ENCODE results near the gene ADCY4. TPM values are rescaled to one million over a fixed set of nuclear protein-coding genes. Genes with fewer than 3 reads are reported as not detected.

Gene ADCY4
- total and polyA plus RNA-seq, 2 of the 13 experiments (the other 11 are each of a cell fraction or from before 2014, with no cell fraction given) = 0.03 TPM; not detected in 1

DNA sequence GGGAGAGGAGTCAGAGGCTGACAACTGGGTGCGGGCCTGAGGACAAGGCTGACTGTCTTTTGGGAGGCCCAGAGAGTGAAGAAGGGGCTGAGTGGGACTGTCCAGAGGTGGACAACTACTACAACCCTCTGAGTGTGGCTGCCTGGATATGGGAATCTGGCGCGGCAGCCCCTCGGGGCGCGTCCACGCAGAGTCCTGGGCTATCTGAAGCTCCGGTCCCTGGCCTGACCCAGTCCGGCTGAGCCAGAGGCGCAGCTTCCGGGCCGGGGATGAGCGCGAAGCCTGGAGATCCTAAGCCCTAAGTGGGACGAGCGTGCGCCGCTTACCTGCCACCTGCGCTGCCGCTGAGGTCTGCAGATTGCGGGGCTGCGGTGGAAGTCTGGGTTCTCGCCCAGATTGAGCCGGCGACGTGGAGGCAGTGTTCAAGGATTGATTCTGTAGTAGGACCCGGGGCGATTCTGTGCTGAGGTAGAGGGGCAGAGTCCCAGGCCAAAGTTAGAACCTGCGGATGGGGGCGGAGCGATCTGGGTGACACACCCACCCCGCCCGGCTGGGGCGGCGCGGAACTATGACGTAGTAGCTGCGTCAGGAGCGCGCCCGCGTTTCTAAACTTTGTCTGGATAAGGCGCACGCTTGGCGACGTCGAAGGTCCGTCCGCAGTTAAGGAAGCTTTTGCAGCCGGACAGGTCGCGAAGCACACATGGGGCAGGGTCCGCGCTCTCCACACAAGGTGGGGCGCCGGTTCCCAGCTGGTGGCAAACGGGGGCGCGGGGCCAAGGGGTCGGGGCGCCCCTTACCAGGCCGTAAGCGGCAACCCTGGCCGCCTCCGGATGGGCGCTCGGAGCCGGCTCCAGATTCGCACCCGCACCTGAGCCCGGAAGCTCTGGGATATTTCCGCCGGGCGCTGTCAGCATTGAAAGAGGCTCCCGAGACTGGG, 35.3 kb downstream of the ADCY4 start, which contains the start of the genes DHRS1 and NOP9 (continued):
- TF ChIP-seq IRX3 (CRISPR knock-in tag; IDR thresholded peaks at IDR 0.05; ENCODE audit: borderline replicate concordance, low read depth) (peak; percentile 46; the same call in 1 of the 2 replicates), PAXIP1 (CRISPR knock-in tag; conservative IDR thresholded peaks at IDR 0.05) (peak; percentile 75), IRF9 (CRISPR knock-in tag; IDR thresholded peaks at IDR 0.05; ENCODE audit: borderline replicate concordance) (peak; percentile 99), SMARCC2 (IDR thresholded peaks at IDR 0.05) (peak; percentile 94; the same call in 1 of the 2 replicates), SIN3A (IDR thresholded peaks at IDR 0.05; ENCODE audit: borderline replicate concordance, low read depth, low read length) (peak; percentile 100), TBP (CRISPR knock-in tag; IDR thresholded peaks at IDR 0.05) (peak; percentile 99), HHEX (CRISPR knock-in tag; IDR thresholded peaks at IDR 0.05) (0 out of 2 replicates have a peak, but pooled peaks have one; percentile 31), SMAD1 (CRISPR knock-in tag; IDR thresholded peaks at IDR 0.05; ENCODE audit: borderline replicate concordance, low read depth) (peak; percentile 99)
- TF ChIP-seq, protein P1, sequence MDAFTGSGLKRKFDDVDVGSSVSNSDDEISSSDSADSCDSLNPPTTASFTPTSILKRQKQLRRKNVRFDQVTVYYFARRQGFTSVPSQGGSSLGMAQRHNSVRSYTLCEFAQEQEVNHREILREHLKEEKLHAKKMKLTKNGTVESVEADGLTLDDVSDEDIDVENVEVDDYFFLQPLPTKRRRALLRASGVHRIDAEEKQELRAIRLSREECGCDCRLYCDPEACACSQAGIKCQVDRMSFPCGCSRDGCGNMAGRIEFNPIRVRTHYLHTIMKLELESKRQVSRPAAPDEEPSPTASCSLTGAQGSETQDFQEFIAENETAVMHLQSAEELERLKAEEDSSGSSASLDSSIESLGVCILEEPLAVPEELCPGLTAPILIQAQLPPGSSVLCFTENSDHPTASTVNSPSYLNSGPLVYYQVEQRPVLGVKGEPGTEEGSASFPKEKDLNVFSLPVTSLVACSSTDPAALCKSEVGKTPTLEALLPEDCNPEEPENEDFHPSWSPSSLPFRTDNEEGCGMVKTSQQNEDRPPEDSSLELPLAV (CRISPR knock-in tag; conservative IDR thresholded peaks at IDR 0.05; ENCODE audit: low read depth) = no peak
- TF ChIP-seq, protein P2, sequence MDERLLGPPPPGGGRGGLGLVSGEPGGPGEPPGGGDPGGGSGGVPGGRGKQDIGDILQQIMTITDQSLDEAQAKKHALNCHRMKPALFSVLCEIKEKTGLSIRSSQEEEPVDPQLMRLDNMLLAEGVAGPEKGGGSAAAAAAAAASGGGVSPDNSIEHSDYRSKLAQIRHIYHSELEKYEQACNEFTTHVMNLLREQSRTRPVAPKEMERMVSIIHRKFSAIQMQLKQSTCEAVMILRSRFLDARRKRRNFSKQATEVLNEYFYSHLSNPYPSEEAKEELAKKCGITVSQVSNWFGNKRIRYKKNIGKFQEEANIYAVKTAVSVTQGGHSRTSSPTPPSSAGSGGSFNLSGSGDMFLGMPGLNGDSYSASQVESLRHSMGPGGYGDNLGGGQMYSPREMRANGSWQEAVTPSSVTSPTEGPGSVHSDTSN (CRISPR knock-in tag; IDR thresholded peaks at IDR 0.05) = peak; percentile 14; the same call in 1 of the 2 replicates
- TF ChIP-seq, protein P3, sequence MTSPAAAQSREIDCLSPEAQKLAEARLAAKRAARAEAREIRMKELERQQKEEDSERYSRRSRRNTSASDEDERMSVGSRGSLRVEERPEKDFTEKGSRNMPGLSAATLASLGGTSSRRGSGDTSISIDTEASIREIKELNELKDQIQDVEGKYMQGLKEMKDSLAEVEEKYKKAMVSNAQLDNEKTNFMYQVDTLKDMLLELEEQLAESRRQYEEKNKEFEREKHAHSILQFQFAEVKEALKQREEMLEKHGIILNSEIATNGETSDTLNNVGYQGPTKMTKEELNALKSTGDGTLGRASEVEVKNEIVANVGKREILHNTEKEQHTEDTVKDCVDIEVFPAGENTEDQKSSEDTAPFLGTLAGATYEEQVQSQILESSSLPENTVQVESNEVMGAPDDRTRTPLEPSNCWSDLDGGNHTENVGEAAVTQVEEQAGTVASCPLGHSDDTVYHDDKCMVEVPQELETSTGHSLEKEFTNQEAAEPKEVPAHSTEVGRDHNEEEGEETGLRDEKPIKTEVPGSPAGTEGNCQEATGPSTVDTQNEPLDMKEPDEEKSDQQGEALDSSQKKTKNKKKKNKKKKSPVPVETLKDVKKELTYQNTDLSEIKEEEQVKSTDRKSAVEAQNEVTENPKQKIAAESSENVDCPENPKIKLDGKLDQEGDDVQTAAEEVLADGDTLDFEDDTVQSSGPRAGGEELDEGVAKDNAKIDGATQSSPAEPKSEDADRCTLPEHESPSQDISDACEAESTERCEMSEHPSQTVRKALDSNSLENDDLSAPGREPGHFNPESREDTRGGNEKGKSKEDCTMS (CRISPR knock-in tag; conservative IDR thresholded peaks at IDR 0.05) = no peak; the same call in 1 of the 2 replicates

All from HepG2 (cell line).